ENCODE measurements around the gene GCNT2.
"Not testable (repeated sequence)": the region's sequence is repeated elsewhere in the genome, so short reads cannot be mapped to it uniquely, and the experiment has no call there.

GCNT2 gene

DNA sequence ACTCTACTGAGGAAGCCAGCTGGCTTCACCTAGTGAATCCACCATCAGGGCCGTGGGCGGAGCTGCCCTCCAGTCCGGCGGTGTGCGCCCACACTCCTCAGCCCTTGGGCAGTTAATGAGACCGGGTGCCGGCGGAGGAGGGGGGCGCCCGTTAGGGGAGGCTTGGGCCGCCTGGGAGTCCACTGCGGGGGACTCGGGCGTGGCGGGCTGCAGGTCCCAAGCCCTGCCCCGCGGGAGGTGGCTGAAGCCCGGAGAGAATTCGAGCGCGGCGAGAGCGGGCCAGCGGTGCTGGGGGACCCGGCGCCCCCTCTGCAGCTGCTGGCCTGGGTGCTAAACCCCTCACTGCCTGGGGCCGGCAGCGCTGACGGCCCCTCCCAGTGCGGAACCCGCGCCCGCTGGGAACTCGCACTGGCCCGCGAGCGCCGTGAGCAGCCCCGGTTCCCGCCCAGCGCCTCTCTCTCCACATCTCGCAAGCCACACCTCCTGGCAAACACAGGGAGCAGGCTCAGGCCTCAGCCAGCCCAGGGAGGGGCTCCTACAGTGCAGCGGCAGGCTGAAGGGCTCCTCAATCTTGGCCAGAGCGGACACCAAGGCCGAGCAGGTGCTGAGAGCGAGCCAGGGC, 38.4 kb upstream of the GCNT2 start:
- TF ChIP-seq, protein P1, sequence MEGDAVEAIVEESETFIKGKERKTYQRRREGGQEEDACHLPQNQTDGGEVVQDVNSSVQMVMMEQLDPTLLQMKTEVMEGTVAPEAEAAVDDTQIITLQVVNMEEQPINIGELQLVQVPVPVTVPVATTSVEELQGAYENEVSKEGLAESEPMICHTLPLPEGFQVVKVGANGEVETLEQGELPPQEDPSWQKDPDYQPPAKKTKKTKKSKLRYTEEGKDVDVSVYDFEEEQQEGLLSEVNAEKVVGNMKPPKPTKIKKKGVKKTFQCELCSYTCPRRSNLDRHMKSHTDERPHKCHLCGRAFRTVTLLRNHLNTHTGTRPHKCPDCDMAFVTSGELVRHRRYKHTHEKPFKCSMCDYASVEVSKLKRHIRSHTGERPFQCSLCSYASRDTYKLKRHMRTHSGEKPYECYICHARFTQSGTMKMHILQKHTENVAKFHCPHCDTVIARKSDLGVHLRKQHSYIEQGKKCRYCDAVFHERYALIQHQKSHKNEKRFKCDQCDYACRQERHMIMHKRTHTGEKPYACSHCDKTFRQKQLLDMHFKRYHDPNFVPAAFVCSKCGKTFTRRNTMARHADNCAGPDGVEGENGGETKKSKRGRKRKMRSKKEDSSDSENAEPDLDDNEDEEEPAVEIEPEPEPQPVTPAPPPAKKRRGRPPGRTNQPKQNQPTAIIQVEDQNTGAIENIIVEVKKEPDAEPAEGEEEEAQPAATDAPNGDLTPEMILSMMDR (IDR thresholded peaks at IDR 0.05; ENCODE audit: insufficient read depth, low read length, poor library complexity, severe bottlenecking) = no peak
- no peaks in the 10 kb centered on the region; the same call in 1 of the 2 replicates for H3K27me3 ChIP-seq (replicated peaks; ENCODE audit: control insufficient read depth, insufficient read depth, low read length)
- DNase-seq (ENCODE audit: extremely low read depth, insufficient read length) = no peak
- no peaks in the 10 kb centered on the region for H3K36me3 ChIP-seq (ENCODE audit: control insufficient read depth, insufficient read depth, low read length)
- no peak overlapping the region for H3K4me3 ChIP-seq (replicated peaks; ENCODE audit: low read depth, low read length)

- DNase-seq (ENCODE audit: extremely low read depth, insufficient read length) = no peak
- no peaks in the 10 kb centered on the region; the same call in 1 of the 2 replicates for H3K27me3 ChIP-seq (replicated peaks; ENCODE audit: control insufficient read depth, insufficient read depth, low read length)
- TF ChIP-seq, protein P1 (IDR thresholded peaks at IDR 0.05; ENCODE audit: insufficient read depth, low read length, poor library complexity, severe bottlenecking) = no peak
Observed at GRCh38 chr6:10484912-10485311, 36.2 kb upstream of the GCNT2 start.

GRCh38 chr6:10485406-10485805, 35.7 kb upstream of the GCNT2 start:
- H3K27me3 ChIP-seq (replicated peaks; ENCODE audit: control insufficient read depth, insufficient read depth, low read length) = no peaks in the 10 kb centered on the region; the same call in 1 of the 2 replicates
- DNase-seq (ENCODE audit: extremely low read depth, insufficient read length) = no peak
- H3K36me3 ChIP-seq (ENCODE audit: control insufficient read depth, insufficient read depth, low read length) = no peaks in the 10 kb centered on the region
- TF ChIP-seq, protein P1 (IDR thresholded peaks at IDR 0.05; ENCODE audit: insufficient read depth, low read length, poor library complexity, severe bottlenecking) = no peak
- H3K4me3 ChIP-seq (replicated peaks; ENCODE audit: low read depth, low read length) = no peak overlapping the region

More at GRCh38 chr6:10484912-10485311, 36.2 kb upstream of the GCNT2 start:
- H3K4me3 ChIP-seq (replicated peaks; ENCODE audit: low read depth, low read length) = no peak overlapping the region
- no peaks in the 10 kb centered on the region for H3K36me3 ChIP-seq (ENCODE audit: control insufficient read depth, insufficient read depth, low read length)

GRCh38 chr6:10486215-10486614, 34.9 kb upstream of the GCNT2 start:
- H3K36me3 ChIP-seq (ENCODE audit: control insufficient read depth, insufficient read depth, low read length) = no peaks in the 10 kb centered on the region
- no peak for DNase-seq (ENCODE audit: extremely low read depth, insufficient read length)
- no peaks in the 10 kb centered on the region; the same call in none of the 2 replicates for H3K27me3 ChIP-seq (replicated peaks; ENCODE audit: control insufficient read depth, insufficient read depth, low read length)
- no peak overlapping the region for H3K4me3 ChIP-seq (replicated peaks; ENCODE audit: low read depth, low read length)
- TF ChIP-seq, protein P1 (IDR thresholded peaks at IDR 0.05; ENCODE audit: insufficient read depth, low read length, poor library complexity, severe bottlenecking) = no peak

DNA sequence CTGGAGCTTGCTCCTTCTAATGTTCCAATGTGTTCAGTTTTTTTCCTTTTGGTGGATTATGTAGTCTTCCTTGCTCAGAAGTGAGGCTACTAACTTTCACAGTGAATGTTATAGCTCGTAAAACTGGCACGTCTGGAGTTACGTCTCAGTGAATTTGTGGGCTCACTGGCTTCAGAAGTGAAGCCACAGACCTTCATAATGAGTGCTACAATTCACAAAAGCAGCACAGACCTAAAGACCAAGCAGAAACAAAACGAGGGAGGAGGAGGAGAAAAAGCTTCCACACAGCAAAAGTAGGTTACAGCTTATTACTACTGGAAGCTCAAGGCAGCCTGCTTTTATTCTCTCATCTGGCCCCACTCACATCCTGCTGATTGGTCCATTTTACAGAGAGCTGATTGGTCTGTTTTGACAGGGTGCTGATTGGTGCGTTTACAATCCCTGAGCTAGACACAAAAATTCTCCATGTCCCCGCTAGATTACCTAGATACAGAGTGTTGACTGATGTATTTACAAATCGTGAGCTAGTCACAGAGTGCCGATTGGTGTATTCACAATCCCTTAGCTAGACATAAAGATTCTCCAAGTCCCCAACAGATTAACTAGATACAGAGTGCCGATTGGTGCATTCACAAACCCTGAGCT, 34.1 kb upstream of the GCNT2 start:
- not testable (repeated sequence) for H3K36me3 ChIP-seq (ENCODE audit: control insufficient read depth, insufficient read depth, low read length); H3K27me3 ChIP-seq (replicated peaks; ENCODE audit: control insufficient read depth, insufficient read depth, low read length); H3K4me3 ChIP-seq (replicated peaks; ENCODE audit: low read depth, low read length); DNase-seq (ENCODE audit: extremely low read depth, insufficient read length)

DNA sequence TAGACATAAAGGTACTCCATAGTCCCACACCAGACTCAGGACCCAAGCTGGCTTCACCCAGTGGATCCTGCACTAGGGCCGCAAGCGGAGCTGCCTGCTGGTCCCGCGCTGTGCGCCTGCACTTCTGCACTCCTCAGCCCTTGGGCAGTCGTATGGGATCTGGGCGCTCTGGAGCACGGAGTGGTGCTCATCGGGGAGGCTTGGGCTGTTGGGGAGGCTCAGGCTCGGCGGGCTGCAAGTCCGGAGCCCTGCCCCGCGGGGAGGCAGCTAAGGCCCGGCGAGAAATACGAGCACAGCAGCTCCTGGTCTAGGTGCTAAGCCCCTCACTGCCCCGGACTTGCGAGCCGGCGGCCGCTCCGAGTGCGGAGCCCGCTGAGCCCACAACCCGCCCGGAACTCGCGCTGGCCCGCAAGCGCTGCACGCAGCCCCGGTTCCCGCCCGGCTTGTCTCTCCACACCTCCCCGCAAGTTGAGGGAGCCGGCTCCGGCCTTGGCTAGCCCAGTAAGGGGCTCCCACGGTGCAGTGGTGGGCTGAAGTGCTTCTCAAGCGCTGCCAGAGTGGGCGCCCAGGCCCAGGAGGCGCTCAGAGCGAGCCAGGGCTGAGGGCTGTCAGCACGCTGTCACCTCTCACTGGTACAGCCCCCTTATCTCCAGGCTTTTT, 33.4 kb upstream of the GCNT2 start:
- DNase-seq (ENCODE audit: extremely low read depth, insufficient read length) = no peak
- Histone ChIP-seq H3K36me3 (ENCODE audit: control insufficient read depth, insufficient read depth, low read length) (no peaks in the 10 kb centered on the region), H3K27me3 (replicated peaks; ENCODE audit: control insufficient read depth, insufficient read depth, low read length) (no peaks in the 10 kb centered on the region; the same call in 1 of the 2 replicates), H3K4me3 (replicated peaks; ENCODE audit: low read depth, low read length) (no peak overlapping the region)
- TF ChIP-seq, protein P1 (IDR thresholded peaks at IDR 0.05; ENCODE audit: insufficient read depth, low read length, poor library complexity, severe bottlenecking) = no peak

All from GM06990 (cell line).